ENCODE measurements around the gene EFHD1.

EFHD1 gene

GRCh38 chr2:232633413-232634205 is at the start of gene EFHD1:
EFHD1 (plus strand) TSS chr2:232633604; CDS start chr2:232633705, 101 bp downstream.
- peak; percentile 21 for DNase-seq

- DNase-seq = no peak
Measured at GRCh38 chr2:232584238-232584637, 49.2 kb upstream of the EFHD1 start.

GRCh38 chr2:232586943-232587505 is 46.4 kb upstream of the EFHD1 start:
- no peak for DNase-seq

- no peak for DNase-seq
Measured at GRCh38 chr2:232587512-232587911, 45.9 kb upstream of the EFHD1 start.

GRCh38 chr2:232588031-232588430 is 45.4 kb upstream of the EFHD1 start:
- DNase-seq = no peak

- no peak for DNase-seq
Measured at GRCh38 chr2:232588680-232589585, 44.5 kb upstream of the EFHD1 start.

GRCh38 chr2:232592772-232593395 is 40.5 kb upstream of the EFHD1 start:
- DNase-seq = no peak

GRCh38 chr2:232593982-232594381 is 39.4 kb upstream of the EFHD1 start:
- DNase-seq = no peak

- DNase-seq = no peak
Measured at GRCh38 chr2:232597362-232598079, 35.9 kb upstream of the EFHD1 start.

GRCh38 chr2:232598293-232598692 is 35.1 kb upstream of the EFHD1 start:
- no peak for DNase-seq

- no peak for DNase-seq
Measured at GRCh38 chr2:232600053-232600773, 33.2 kb upstream of the EFHD1 start.

GRCh38 chr2:232603283-232603682 is 30.1 kb upstream of the EFHD1 start:
- DNase-seq = no peak

- no peak for DNase-seq
Measured at GRCh38 chr2:232604535-232604934, 28.9 kb upstream of the EFHD1 start.

GRCh38 chr2:232607011-232607410 is 26.4 kb upstream of the EFHD1 start:
- no peak for DNase-seq

- DNase-seq = no peak
Measured at GRCh38 chr2:232609607-232610006, 23.8 kb upstream of the EFHD1 start.

- DNase-seq = no peak
Measured at GRCh38 chr2:232610081-232610480, 23.3 kb upstream of the EFHD1 start.

- no peak for DNase-seq
Measured at GRCh38 chr2:232611061-232611460, 22.3 kb upstream of the EFHD1 start.

GRCh38 chr2:232611559-232612218 is 21.7 kb upstream of the EFHD1 start:
- peak; percentile 84 for DNase-seq

GRCh38 chr2:232613538-232614134 is 19.8 kb upstream of the EFHD1 start:
- DNase-seq = no peak

GRCh38 chr2:232615339-232615738 is 18.1 kb upstream of the EFHD1 start:
- DNase-seq = no peak

GRCh38 chr2:232621186-232621585 is 12.2 kb upstream of the EFHD1 start:
- no peak for DNase-seq

All from NCI-H526 treated with DMSO at 0.1 percent for 48 hours (cell line).